ENCODE measurements around the gene ANKRD12.

DNA sequence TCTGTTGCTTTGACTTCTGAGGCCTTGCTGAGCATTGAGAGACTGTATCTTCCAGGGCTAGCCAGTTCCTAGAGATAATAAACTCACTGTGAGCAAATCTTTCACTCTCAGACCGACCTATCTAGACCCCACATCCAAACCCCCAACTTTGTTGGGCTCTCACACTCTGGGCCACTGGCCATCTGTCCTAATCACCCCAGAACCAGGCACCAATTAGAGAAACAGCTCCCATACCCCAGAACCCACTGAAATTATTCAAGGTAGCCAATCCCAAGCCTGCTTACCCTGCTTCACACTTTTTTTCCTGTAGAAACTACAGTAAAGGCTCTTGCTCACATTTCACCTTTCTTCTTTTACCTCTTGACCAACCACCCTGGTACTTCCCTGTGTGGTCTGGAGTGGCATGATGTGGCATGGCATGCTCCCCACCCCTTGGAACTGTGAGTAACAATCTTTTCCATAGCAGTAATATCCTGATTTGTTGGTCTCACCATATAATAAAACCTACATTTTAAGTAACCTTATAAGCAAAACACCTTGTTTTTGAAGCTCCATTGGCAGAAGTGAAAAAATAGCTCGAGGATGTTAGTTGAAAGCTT lies 55.2 kb downstream of the ANKRD12 start:
- TF ChIP-seq MAZ (IDR thresholded peaks at IDR 0.05; ENCODE audit: borderline replicate concordance, low read depth, low read length) = no peak
- no peak for TF ChIP-seq RFX5 (IDR thresholded peaks at IDR 0.05; ENCODE audit: low read depth, low read length)
